Endothelial cell of umbilical vein (primary cell): ENCODE measurements around the gene FNDC3A.

Experiments used
- CTCF ChIP-seq, 2 donors: IDR thresholded peaks; 1 replicate in 1 of 2; 2 replicates in 1 of 2; pipeline ENCODE4 v1.5.1; 2011; ENCODE audit warnings: low read length in 2 of 2, mild to moderate bottlenecking in 2 of 2, moderate library complexity in 2 of 2, control low read depth in 1 of 2, inconsistent platforms in 1 of 2, low read depth in 1 of 2; ENCODE audit not compliant: insufficient read depth in 1 of 2; ENCODE audit errors: extremely low read depth in 1 of 2
- EZH2 ChIP-seq: IDR thresholded peaks from 2 replicates; pipeline ENCODE4 v1.6.1; 2012; ENCODE audit warnings: borderline replicate concordance, low read depth, mild to moderate bottlenecking, moderate library complexity, low read length, inconsistent platforms; ENCODE audit not compliant: severe bottlenecking
- FOS ChIP-seq: IDR thresholded peaks from 2 replicates; pipeline ENCODE4 v1.6.1; 2011; ENCODE audit warnings: mild to moderate bottlenecking, low read length, moderate library complexity, borderline replicate concordance; ENCODE audit not compliant: insufficient read depth
- JUN ChIP-seq: IDR thresholded peaks from 2 replicates; pipeline ENCODE4 v1.6.1; 2011; ENCODE audit warnings: borderline replicate concordance, low read depth; ENCODE audit not compliant: insufficient read length, insufficient read depth
- MAX ChIP-seq: IDR thresholded peaks from 2 replicates; pipeline ENCODE4 v1.6.1; 2011; ENCODE audit not compliant: insufficient read depth, insufficient read length
- POLR2A ChIP-seq: IDR thresholded peaks from 2 replicates; pipeline ENCODE4 v1.6.1; 2012; ENCODE audit warnings: low read depth, mild to moderate bottlenecking, control low read depth, low read length
- POLR2AphosphoS5 ChIP-seq: IDR thresholded peaks from 2 replicates; pipeline ENCODE4 v1.6.1; 2012; ENCODE audit warnings: low read depth, mild to moderate bottlenecking, control low read depth, low read length, moderate library complexity; ENCODE audit not compliant: insufficient read depth

GRCh38 chr13:48942131-48942530 lies 33.6 kb upstream of the FNDC3A start:
- TF ChIP-seq POLR2A = no peak
- TF ChIP-seq CTCF (IDR thresholded peaks at IDR 0.05; ENCODE audit: extremely low read depth in 1 of 2, insufficient read depth in 1 of 2, low read depth in 1 of 2, low read length in 2 of 2) = no peak
- no peak for TF ChIP-seq MAX
- TF ChIP-seq POLR2AphosphoS5 = no peak
- TF ChIP-seq EZH2 = no peak
- peak; percentile 44 for TF ChIP-seq FOS
- TF ChIP-seq JUN = no peak
